B cell (primary cell): Measurements from ENCODE around the gene LRIG1. TPM values are rescaled to one million over a fixed set of nuclear protein-coding genes. Genes with fewer than 3 reads are reported as not detected.

ENCODE experiments used
- ATAC-seq: fragments of 200-7000 bp; cut with Tn5 transposase; one replicate; pipeline ENCODE4 v1.10.0; 2021; ENCODE audit warnings: low read depth, mild to moderate bottlenecking, moderate number of reproducible peaks, moderate library complexity
- CTCF ChIA-PET: fragments of 350-600 bp; sonication (Branson Sonifier 250); formaldehyde crosslinking; loops from one replicate; lab custom pipeline; 2021; ENCODE audit warnings: antibody characterized with exemption, inconsistent platforms; lab: Charles Lee
- POLR2A ChIA-PET: fragments of 350-600 bp; sonication (Branson Sonifier 250); formaldehyde crosslinking; loops from one replicate; lab custom pipeline; 2021; ENCODE audit warnings: antibody characterized with exemption; lab: Charles Lee
- DNase-seq: peaks from one replicate; pipeline ENCODE4 v3.0.0; 2013
- H2AFZ ChIP-seq: 2 replicates; pipeline ENCODE4 v1.6.1; 2012; ENCODE audit warnings: mild to moderate bottlenecking, low read depth, low read length; ENCODE audit not compliant: insufficient read depth, poor library complexity, severe bottlenecking
- H3K27ac ChIP-seq, 2 donors: 1 replicate in 1 of 2; 2 replicates in 1 of 2; pipeline ENCODE4 v1.5.1; 2012 to 2013; ENCODE audit warnings: low read length in 2 of 2, mild to moderate bottlenecking in 2 of 2, moderate library complexity in 1 of 2
- H3K27me3 ChIP-seq, 4 experiments: fragments of 200-600 bp in 1 of 4; sonication (generic) in 1 of 4; replicated peaks in 1 of 4; 1 replicate in 2 of 4; 2 replicates in 2 of 4; pipeline versions ENCODE4 v1.6.1 to v1.7.0; 2013 to 2016; ENCODE audit warnings: low read length in 3 of 4, mild to moderate bottlenecking in 2 of 4, mixed read lengths in 1 of 4, moderate library complexity in 1 of 4; ENCODE audit not compliant: insufficient read depth in 4 of 4, control insufficient read depth in 3 of 4; ENCODE audit errors: control extremely low read depth in 1 of 4
- H3K36me3 ChIP-seq, 2 experiments: replicated peaks in 1 of 2; 1 replicate in 1 of 2; 2 replicates in 1 of 2; pipeline versions ENCODE4 v1.6.1 to v1.7.1; 2013; ENCODE audit warnings: low read length in 1 of 2; ENCODE audit not compliant: insufficient read depth in 2 of 2, control insufficient read depth in 1 of 2; ENCODE audit errors: control extremely low read depth in 1 of 2, extremely low read depth in 1 of 2
- H3K4me1 ChIP-seq, 2 donors: fragments of 200-600 bp in 1 of 2; sonication (generic) in 1 of 2; 1 replicate in 1 of 2; 2 replicates in 1 of 2; pipeline versions ENCODE4 v1.5.1 to v1.6.1; 2013 to 2017; ENCODE audit warnings: low read length in 2 of 2; ENCODE audit not compliant: control insufficient read depth in 2 of 2, insufficient read depth in 2 of 2
- H3K4me2 ChIP-seq: replicated peaks from 2 replicates; pipeline ENCODE3; 2012; ENCODE audit warnings: mild to moderate bottlenecking, low read depth, low read length; ENCODE audit not compliant: poor library complexity, severe bottlenecking
- H3K4me3 ChIP-seq, 5 experiments: fragments of 200-600 bp in 1 of 5; sonication (generic) in 1 of 5; 1 replicate in 3 of 5; 2 replicates in 2 of 5; pipeline versions ENCODE4 v1.5.1 to v1.7.0; 2011 to 2016; ENCODE audit warnings: low read length in 4 of 5, mild to moderate bottlenecking in 4 of 5, low read depth in 2 of 5, control low read depth in 1 of 5, moderate library complexity in 1 of 5; ENCODE audit not compliant: insufficient read depth in 1 of 5; ENCODE audit errors: control extremely low read depth in 1 of 5, extremely low read depth in 1 of 5
- H3K79me2 ChIP-seq: fragments of 200-600 bp; sonication (generic); one replicate; pipeline ENCODE4 v1.6.0; 2016; ENCODE audit warnings: low read length; ENCODE audit not compliant: control insufficient read depth, insufficient read depth
- H3K9ac ChIP-seq: fragments of 200-600 bp; sonication (generic); 2 replicates; pipeline ENCODE4 v1.6.1; 2017; ENCODE audit warnings: mild to moderate bottlenecking, low read length, moderate library complexity
- H3K9me3 ChIP-seq, 3 donors: one replicate each; pipeline versions ENCODE4 v1.6.1 to v1.7.1; 2013; ENCODE audit warnings: low read length in 2 of 3; ENCODE audit not compliant: control insufficient read depth in 2 of 3, insufficient read depth in 1 of 3; ENCODE audit errors: control extremely low read depth in 1 of 3
- H4K20me1 ChIP-seq: 2 replicates; pipeline ENCODE4 v1.6.0; 2012; ENCODE audit warnings: mild to moderate bottlenecking, low read length; ENCODE audit not compliant: insufficient read depth, control insufficient read depth, poor library complexity, severe bottlenecking
- H3K27ac Mint-ChIP-seq: one replicate; pipeline ENCODE4 v1.8.0; 2021; ENCODE audit warnings: mixed read lengths
- H3K27me3 Mint-ChIP-seq: one replicate; pipeline ENCODE4 v1.8.0; 2021; ENCODE audit warnings: mixed read lengths
- H3K4me1 Mint-ChIP-seq: one replicate; pipeline ENCODE4 v1.8.0; 2021; ENCODE audit warnings: mixed read lengths
- H3K4me3 Mint-ChIP-seq: one replicate; pipeline ENCODE4 v1.8.0; 2021; ENCODE audit warnings: mixed read lengths
- H3K9me3 Mint-ChIP-seq: one replicate; pipeline ENCODE4 v1.8.0; 2022; ENCODE audit warnings: mixed read lengths; ENCODE audit not compliant: insufficient read depth
- EZH2 ChIP-seq: IDR thresholded peaks from 2 replicates; pipeline ENCODE4 v1.6.1; 2012; ENCODE audit warnings: borderline replicate concordance, low read depth, mild to moderate bottlenecking, moderate library complexity, low read length; ENCODE audit not compliant: insufficient read depth, poor library complexity, severe bottlenecking
- WGBS: methylation state at CpG from one replicate; pipeline ENCODE4 v1.1.5; 2013; ENCODE audit warnings: missing lambda C conversion rate; ENCODE audit not compliant: insufficient coverage; 5-methylcytosine and 5-hydroxymethylcytosine counted together
- intact Hi-C: fragments of 100-400 bp; cut with micrococcal nuclease; formaldehyde crosslinking; loops from one replicate; pipeline ENCODE4 v1.10.0; 2022
- polyA plus RNA-seq: library from polyadenylated mRNA; depleted of rRNA; stranded (reverse); fragments of >200 nt; gene quantifications from 2 replicates; pipeline ENCODE4 v1.2.3, GENCODE V29; 2012
- total RNA-seq, 2 donors: library from RNA; stranded (reverse); fragments of 120-200 nt in 1 of 2; gene quantifications; 1 replicate in 1 of 2; 2 replicates in 1 of 2; pipeline versions ENCODE4 v1.2.3 to v1.2.4, GENCODE V29; 2013 to 2022
- TF ChIP-seq, protein P1 (sequence below): fragments of 200-600 bp; IDR thresholded peaks from one replicate; pipeline ENCODE4 v1.8.0; 2022; ENCODE audit warnings: antibody characterized with exemption, mild to moderate bottlenecking

LRIG1 gene
- total and polyA plus RNA-seq, 2 donors (not counting 1 experiment from before 2014, with no cell fraction given) = 9.2 to 12.4 TPM

DNA sequence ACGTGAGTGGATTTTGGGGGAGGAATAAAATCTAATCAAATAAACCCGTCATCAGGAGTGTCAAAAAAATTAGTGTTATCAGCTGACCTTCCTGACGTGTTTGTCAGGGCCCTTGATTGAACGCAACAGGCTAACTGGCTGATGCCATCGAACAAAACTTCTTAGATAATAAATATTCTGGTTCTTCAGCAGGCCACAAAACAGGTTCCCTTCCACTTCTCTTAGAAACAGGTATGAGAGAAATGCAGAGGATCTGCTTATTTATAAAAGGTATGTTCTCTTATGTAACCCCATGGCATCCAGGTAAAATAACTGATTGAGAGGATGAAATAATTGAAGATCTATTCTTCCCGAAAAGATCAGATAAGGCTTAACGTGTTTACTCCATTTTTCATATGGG, 7.6 kb upstream of the LRIG1 start:
- intact Hi-C loops = no loop called here
- H3K36me3 ChIP-seq = no peaks in the 10 kb centered on the region
- ATAC-seq (no peak), DNase-seq (no peak)
- no peak overlapping the region for H3K4me2 ChIP-seq
- no peaks in the 10 kb centered on the region for H3K27me3 ChIP-seq
- H3K27ac ChIP-seq = no peak overlapping the region
- ChIA-PET CTCF (interaction anchor here (1.2 kb wide), 1 partner anchor 255 kb away, joined by 3 read pairs; no protein-coding TSS in a partner anchor), POLR2A (no interaction called here)
- no peak overlapping the region for H3K27ac Mint-ChIP-seq
- peaks cover 37% of the 10 kb centered on the region for H3K27me3 Mint-ChIP-seq
- H3K4me1 ChIP-seq = no peaks in the 10 kb centered on the region
- H3K79me2 ChIP-seq = no peaks in the 10 kb centered on the region
- no peak overlapping the region for H3K4me3 Mint-ChIP-seq
- H3K9me3 Mint-ChIP-seq = no peaks in the 10 kb centered on the region
- H3K9me3 ChIP-seq = no peaks in the 10 kb centered on the region
- H3K4me3 ChIP-seq = no peak overlapping the region
- no peaks in the 10 kb centered on the region for H3K4me1 Mint-ChIP-seq
- WGBS = 100% methylated on average over 3 of the region's 7 CpGs
- no peak overlapping the region for H3K9ac ChIP-seq
- TF ChIP-seq, protein P1, sequence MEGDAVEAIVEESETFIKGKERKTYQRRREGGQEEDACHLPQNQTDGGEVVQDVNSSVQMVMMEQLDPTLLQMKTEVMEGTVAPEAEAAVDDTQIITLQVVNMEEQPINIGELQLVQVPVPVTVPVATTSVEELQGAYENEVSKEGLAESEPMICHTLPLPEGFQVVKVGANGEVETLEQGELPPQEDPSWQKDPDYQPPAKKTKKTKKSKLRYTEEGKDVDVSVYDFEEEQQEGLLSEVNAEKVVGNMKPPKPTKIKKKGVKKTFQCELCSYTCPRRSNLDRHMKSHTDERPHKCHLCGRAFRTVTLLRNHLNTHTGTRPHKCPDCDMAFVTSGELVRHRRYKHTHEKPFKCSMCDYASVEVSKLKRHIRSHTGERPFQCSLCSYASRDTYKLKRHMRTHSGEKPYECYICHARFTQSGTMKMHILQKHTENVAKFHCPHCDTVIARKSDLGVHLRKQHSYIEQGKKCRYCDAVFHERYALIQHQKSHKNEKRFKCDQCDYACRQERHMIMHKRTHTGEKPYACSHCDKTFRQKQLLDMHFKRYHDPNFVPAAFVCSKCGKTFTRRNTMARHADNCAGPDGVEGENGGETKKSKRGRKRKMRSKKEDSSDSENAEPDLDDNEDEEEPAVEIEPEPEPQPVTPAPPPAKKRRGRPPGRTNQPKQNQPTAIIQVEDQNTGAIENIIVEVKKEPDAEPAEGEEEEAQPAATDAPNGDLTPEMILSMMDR = no peak
- no peak for TF ChIP-seq EZH2
- H4K20me1 ChIP-seq = no peaks in the 10 kb centered on the region
- no peak overlapping the region for H2AFZ ChIP-seq

DNA sequence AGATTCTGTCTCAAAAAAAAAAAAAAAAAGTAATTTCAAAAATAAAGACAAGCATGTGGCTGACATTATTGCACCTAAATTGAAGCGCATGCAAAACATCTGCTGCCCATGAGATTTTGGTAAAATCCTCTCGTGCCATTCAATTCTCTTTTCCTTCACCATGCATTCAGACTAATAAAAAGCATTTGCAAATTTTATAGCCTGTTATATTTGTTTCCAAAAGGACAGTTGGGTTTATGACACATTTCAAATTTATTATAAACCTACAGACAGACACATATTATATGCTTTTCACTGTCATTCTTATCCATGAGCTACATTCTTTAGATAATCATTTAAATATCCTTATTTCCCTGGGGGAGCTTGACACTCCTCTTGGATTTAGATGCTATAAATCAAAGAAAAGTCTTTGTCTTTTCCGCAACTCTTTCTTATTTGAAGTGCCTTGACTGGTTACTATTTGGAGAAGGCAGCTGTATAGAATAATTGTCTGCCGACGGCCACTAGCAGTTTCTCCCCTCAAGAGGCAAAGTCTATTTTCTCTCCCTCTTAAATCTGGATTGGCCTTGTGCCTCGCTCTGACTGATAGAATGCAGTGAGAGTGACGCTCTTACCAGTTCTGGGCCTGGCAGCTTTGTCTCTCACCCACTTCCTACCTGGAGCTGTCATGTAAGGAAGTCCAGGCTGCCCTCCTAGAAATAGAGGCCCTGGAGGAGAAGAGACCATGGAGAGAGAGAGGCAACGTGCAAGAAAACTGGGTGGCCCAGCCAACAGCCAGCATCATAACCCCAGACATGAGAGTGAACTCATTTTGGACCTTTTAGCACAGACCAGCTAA, 6.8 kb upstream of the LRIG1 start:
- H3K27me3 Mint-ChIP-seq = peaks cover 31% of the 10 kb centered on the region
- intact Hi-C loops = no loop called here
- no peak overlapping the region for H3K9ac ChIP-seq

More for the DNA sequence above, 6.8 kb upstream of the LRIG1 start:
- no peaks in the 10 kb centered on the region for H3K9me3 Mint-ChIP-seq
- ChIA-PET POLR2A (no interaction called here), CTCF (interaction anchor here (0.8 to 1.2 kb wide), 2 partner anchors 210 to 254 kb away, joined by 3 read pairs; no protein-coding TSS in a partner anchor)
- 100% methylated on average over 1 of the region's 8 CpGs for WGBS
- DNase-seq (no peak), ATAC-seq (no peak)
- Histone ChIP-seq H3K36me3 (no peaks in the 10 kb centered on the region), H3K4me3 (no peak overlapping the region), H3K27me3 (no peaks in the 10 kb centered on the region), H3K27ac (no peak overlapping the region), H3K9me3 (no peaks in the 10 kb centered on the region), H3K79me2 (no peaks in the 10 kb centered on the region), H3K4me1 (no peaks in the 10 kb centered on the region), H4K20me1 (no peaks in the 10 kb centered on the region), H2AFZ (no peak overlapping the region), H3K4me2 (no peak overlapping the region)
- no peak for TF ChIP-seq EZH2
- TF ChIP-seq, protein P1 = no peak
- H3K27ac Mint-ChIP-seq = no peak overlapping the region
- no peak overlapping the region for H3K4me3 Mint-ChIP-seq
- no peaks in the 10 kb centered on the region for H3K4me1 Mint-ChIP-seq
